ENCODE measurements around the gene MEI1. TPM values are rescaled to one million over a fixed set of nuclear protein-coding genes. Genes with fewer than 3 reads are reported as not detected.

The MEI1 gene
- total and polyA plus RNA-seq, 8 donors: 1.5 to 7.9 (median 3.3) TPM

GRCh38 chr22:41688365-41689211 lies 10.7 kb upstream of the MEI1 start, which contains the start of gene SNU13:
Gene SNU13 (minus strand): TSS chr22:41688867. CDS start chr22:41688796, 71 bp downstream.
- TF ChIP-seq CTCF (IDR thresholded peaks at IDR 0.05): peak in 1 of 2 donors; percentile 26
- DNase-seq (peak; percentile 89 to 99 (median 94)), ATAC-seq (peak; percentile 98)
- peak within 1 kb of the TSS; percentile 66 to 82 for H3K4me3 ChIP-seq
- H3K36me3 ChIP-seq: peaks cover 0 to 7% of the 10 kb centered on the region in 2 donors
- H3K27me3 ChIP-seq: no peaks in the 10 kb centered on the region
- H3K4me1 ChIP-seq: peaks cover 0 to 27% of the 10 kb centered on the region in 2 donors
- intact Hi-C loops (cut with DNase I): no loop called here
- H3K27ac ChIP-seq: peak within 1 kb of the TSS; percentile 93 to 96
- no peaks in the 10 kb centered on the region for H3K9me3 ChIP-seq

GRCh38 chr22:41690476-41690875 lies 8.8 kb upstream of the MEI1 start:
- peaks cover 0 to 16% of the 10 kb centered on the region in 2 donors for H3K36me3 ChIP-seq
- no peaks in the 10 kb centered on the region for H3K27me3 ChIP-seq
- no peaks in the 10 kb centered on the region for H3K9me3 ChIP-seq
- no peak overlapping the region for H3K4me3 ChIP-seq
- H3K4me1 ChIP-seq: peaks cover 0 to 27% of the 10 kb centered on the region in 2 donors
- peak overlapping the region in 1 of 2 donors; percentile 18 for H3K27ac ChIP-seq
- ATAC-seq (no peak), DNase-seq (peak in 1 of 4 donors; percentile 50)
- TF ChIP-seq CTCF (IDR thresholded peaks at IDR 0.05): no peak
- intact Hi-C loops (cut with DNase I): no loop called here

- DNase-seq: no peak
- no peaks in the 10 kb centered on the region for H3K9me3 ChIP-seq
- no peak overlapping the region for H3K27ac ChIP-seq
- no peaks in the 10 kb centered on the region for H3K27me3 ChIP-seq
- H3K4me1 ChIP-seq: peaks cover 10 to 19% of the 10 kb centered on the region in 2 donors
- no peak for TF ChIP-seq CTCF (IDR thresholded peaks at IDR 0.05)
- no peak for ATAC-seq
- peaks cover 0 to 16% of the 10 kb centered on the region in 2 donors for H3K36me3 ChIP-seq
- intact Hi-C loops (cut with DNase I): no loop called here
- H3K4me3 ChIP-seq: no peak overlapping the region
These were observed 4.1 kb upstream of the MEI1 start for GRCh38 chr22:41695211-41695610.

- intact Hi-C loops (cut with DNase I): no loop called here
- TF ChIP-seq CTCF (IDR thresholded peaks at IDR 0.05): no peak
- Histone ChIP-seq H3K36me3 (peaks cover 0 to 16% of the 10 kb centered on the region in 2 donors), H3K4me3 (no peak overlapping the region), H3K4me1 (peaks cover 10 to 19% of the 10 kb centered on the region in 2 donors), H3K9me3 (no peaks in the 10 kb centered on the region), H3K27me3 (no peaks in the 10 kb centered on the region), H3K27ac (no peak overlapping the region)
- DNase-seq: no peak
- peak; percentile 5 for ATAC-seq
These were observed 2.6 kb upstream of the MEI1 start for GRCh38 chr22:41696703-41697102.

- ATAC-seq: peak; percentile 93
- peak overlapping the region in 1 of 2 donors; percentile 27 for H3K4me3 ChIP-seq
- intact Hi-C loops (cut with DNase I): no loop called here
These were observed 2.1 kb upstream of the MEI1 start for GRCh38 chr22:41697126-41697775.

More at GRCh38 chr22:41697126-41697775, 2.1 kb upstream of the MEI1 start:
- H3K36me3 ChIP-seq: peaks cover 0 to 16% of the 10 kb centered on the region in 2 donors
- DNase-seq: peak; percentile 88 to 99 (median 92)
- no peaks in the 10 kb centered on the region for H3K27me3 ChIP-seq
- peaks cover 10 to 19% of the 10 kb centered on the region in 2 donors for H3K4me1 ChIP-seq
- H3K9me3 ChIP-seq: no peaks in the 10 kb centered on the region
- peak; percentile 98 to 100 for TF ChIP-seq CTCF (IDR thresholded peaks at IDR 0.05)
- H3K27ac ChIP-seq: peak overlapping the region in 1 of 2 donors; percentile 35

All from left lung (tissue), 10 donors.